ENCODE results near the gene MAPK11. TPM values are rescaled to one million over a fixed set of nuclear protein-coding genes. Genes with fewer than 3 reads are reported as not detected.

The MAPK11 gene
- total RNA-seq (2022): 14.3 and 23.7 TPM in 2 replicates
- Bru-seq, nascent RNA: percentile 33 among the genes with signal in this experiment
- percentile 54 among the genes with signal in this experiment for BruChase-seq, experiment 1, labeled RNA remaining after a 6-hour chase
- percentile 45 among the genes with signal in this experiment for BruChase-seq, experiment 2, labeled RNA remaining after a 2-hour chase
- long read RNA-seq, partial matches to known transcripts: 0 of 3 reads
- long read RNA-seq, other reads (novel, unspliced or antisense): 2 of 3 reads

- H3K27ac Mint-ChIP-seq (ENCODE audit: unreplicated experiment): no peak within 1 kb of the TSS
- intact Hi-C loops (cut with micrococcal nuclease; ENCODE audit: unreplicated experiment): loop anchor here (5.0 kb wide), 1 partner anchor 57 kb away; the partner anchor contains the start of gene DENND6B
- peaks cover 51% of the 10 kb centered on the region for H3K36me3 Mint-ChIP-seq (ENCODE audit: insufficient read depth, unreplicated experiment)
- H3K4me3 Mint-ChIP-seq (ENCODE audit: low read depth, unreplicated experiment): peak within 1 kb of the TSS; percentile 63
- H3K4me1 Mint-ChIP-seq (ENCODE audit: low read depth, unreplicated experiment): peaks cover 25% of the 10 kb centered on the region
- no peaks in the 10 kb centered on the region for H3K9me3 Mint-ChIP-seq (ENCODE audit: low read depth, unreplicated experiment)
- CTCF ChIA-PET: interaction anchor here (0.6 kb wide), 1 partner anchor 86 kb away, joined by 5 read pairs; no protein-coding TSS in a partner anchor
- TF ChIP-seq CTCF (IDR thresholded peaks at IDR 0.05; ENCODE audit: unreplicated experiment): no peak
- BruUV-seq (replicated peaks): no TSS peak
- no peaks in the 10 kb centered on the region for H3K27me3 Mint-ChIP-seq (ENCODE audit: unreplicated experiment)
- DNase-seq: peak; percentile 59
Observed at GRCh38 chr22:50269970-50270665, at the start of gene MAPK11. TSS of gene MAPK11 (minus strand) at chr22:50270380. CDS start at chr22:50270292, 88 bp downstream.

GRCh38 chr22:50319503-50319951 lies 49.3 kb upstream of the MAPK11 start:
- H3K27me3 Mint-ChIP-seq (ENCODE audit: unreplicated experiment): no peaks in the 10 kb centered on the region
- intact Hi-C loops (cut with micrococcal nuclease; ENCODE audit: unreplicated experiment): no loop called here
- BruUV-seq (replicated peaks): no TSS peak

GRCh38 chr22:50318698-50319411 lies 48.7 kb upstream of the MAPK11 start:
- no peak overlapping the region for H3K27ac Mint-ChIP-seq (ENCODE audit: unreplicated experiment)
- no peak overlapping the region for H3K4me3 Mint-ChIP-seq (ENCODE audit: low read depth, unreplicated experiment)
- intact Hi-C loops (cut with micrococcal nuclease; ENCODE audit: unreplicated experiment): no loop called here
- CTCF ChIA-PET: no interaction called here
- no peak for TF ChIP-seq CTCF (IDR thresholded peaks at IDR 0.05; ENCODE audit: unreplicated experiment)
- H3K27me3 Mint-ChIP-seq (ENCODE audit: unreplicated experiment): no peaks in the 10 kb centered on the region
- no peaks in the 10 kb centered on the region for H3K9me3 Mint-ChIP-seq (ENCODE audit: low read depth, unreplicated experiment)
- peaks cover 5% of the 10 kb centered on the region for H3K36me3 Mint-ChIP-seq (ENCODE audit: insufficient read depth, unreplicated experiment)
- no peaks in the 10 kb centered on the region for H3K4me1 Mint-ChIP-seq (ENCODE audit: low read depth, unreplicated experiment)
- no TSS peak for BruUV-seq (replicated peaks)
- DNase-seq: no peak

More at GRCh38 chr22:50319503-50319951, 49.3 kb upstream of the MAPK11 start:
- Mint-ChIP-seq H3K9me3 (ENCODE audit: low read depth, unreplicated experiment) (no peaks in the 10 kb centered on the region), H3K4me3 (ENCODE audit: low read depth, unreplicated experiment) (no peak overlapping the region), H3K36me3 (ENCODE audit: insufficient read depth, unreplicated experiment) (no peaks in the 10 kb centered on the region), H3K27ac (ENCODE audit: unreplicated experiment) (no peak overlapping the region), H3K4me1 (ENCODE audit: low read depth, unreplicated experiment) (peaks cover under 1% of the 10 kb centered on the region)
- TF ChIP-seq CTCF (IDR thresholded peaks at IDR 0.05; ENCODE audit: unreplicated experiment): no peak
- CTCF ChIA-PET: no interaction called here
- DNase-seq: no peak

GRCh38 chr22:50318356-50318697 lies 48.1 kb upstream of the MAPK11 start:
- no peak overlapping the region for H3K27ac Mint-ChIP-seq (ENCODE audit: unreplicated experiment)
- no peak for TF ChIP-seq CTCF (IDR thresholded peaks at IDR 0.05; ENCODE audit: unreplicated experiment)
- no peaks in the 10 kb centered on the region for H3K27me3 Mint-ChIP-seq (ENCODE audit: unreplicated experiment)
- no TSS peak for BruUV-seq (replicated peaks)
- no peak overlapping the region for H3K4me3 Mint-ChIP-seq (ENCODE audit: low read depth, unreplicated experiment)
- intact Hi-C loops (cut with micrococcal nuclease; ENCODE audit: unreplicated experiment): no loop called here
- H3K4me1 Mint-ChIP-seq (ENCODE audit: low read depth, unreplicated experiment): no peaks in the 10 kb centered on the region
- no peak for DNase-seq
- peaks cover 9% of the 10 kb centered on the region for H3K36me3 Mint-ChIP-seq (ENCODE audit: insufficient read depth, unreplicated experiment)
- CTCF ChIA-PET: no interaction called here
- H3K9me3 Mint-ChIP-seq (ENCODE audit: low read depth, unreplicated experiment): no peaks in the 10 kb centered on the region
